Neutrophil (primary cell): ENCODE results near the gene HOXD3.

Source experiments
- H3K27ac ChIP-seq: fragments of 200-600 bp; sonication (generic); 2 replicates; pipeline ENCODE4 v1.5.1; 2016; ENCODE audit warnings: mild to moderate bottlenecking, moderate library complexity
- H3K27me3 ChIP-seq: fragments of 200-600 bp; sonication (generic); 2 replicates; pipeline ENCODE4 v1.6.0; 2016; ENCODE audit warnings: mild to moderate bottlenecking
- H3K36me3 ChIP-seq: fragments of 200-600 bp; sonication (generic); 2 replicates; pipeline ENCODE4 v1.5.1; 2017
- H3K4me1 ChIP-seq, 2 experiments: fragments of 200-600 bp in 1 of 2; sonication (generic) in 1 of 2; 1 replicate in 1 of 2; 2 replicates in 1 of 2; pipeline versions ENCODE4 v1.5.1 to v1.6.1; 2013 to 2016; ENCODE audit warnings: low read depth in 1 of 2, low read length in 1 of 2, mild to moderate bottlenecking in 1 of 2, moderate library complexity in 1 of 2; ENCODE audit not compliant: control insufficient read depth in 1 of 2, insufficient read depth in 1 of 2
- H3K4me3 ChIP-seq, 2 experiments: fragments of 200-600 bp in 1 of 2; sonication (generic) in 1 of 2; 1 replicate in 1 of 2; 2 replicates in 1 of 2; pipeline ENCODE4 v1.5.1; 2013 to 2016; ENCODE audit warnings: low read depth in 1 of 2, low read length in 1 of 2, mild to moderate bottlenecking in 1 of 2, moderate library complexity in 1 of 2
- H3K9me3 ChIP-seq: fragments of 200-600 bp; sonication (generic); 2 replicates; pipeline ENCODE4 v1.5.1; 2016
- TF ChIP-seq, protein P1 (sequence below): fragments of 200-600 bp; sonication (generic); IDR thresholded peaks from 2 replicates; pipeline ENCODE4 v1.5.1; 2016; ENCODE audit warnings: antibody characterized with exemption

Gene HOXD3

DNA sequence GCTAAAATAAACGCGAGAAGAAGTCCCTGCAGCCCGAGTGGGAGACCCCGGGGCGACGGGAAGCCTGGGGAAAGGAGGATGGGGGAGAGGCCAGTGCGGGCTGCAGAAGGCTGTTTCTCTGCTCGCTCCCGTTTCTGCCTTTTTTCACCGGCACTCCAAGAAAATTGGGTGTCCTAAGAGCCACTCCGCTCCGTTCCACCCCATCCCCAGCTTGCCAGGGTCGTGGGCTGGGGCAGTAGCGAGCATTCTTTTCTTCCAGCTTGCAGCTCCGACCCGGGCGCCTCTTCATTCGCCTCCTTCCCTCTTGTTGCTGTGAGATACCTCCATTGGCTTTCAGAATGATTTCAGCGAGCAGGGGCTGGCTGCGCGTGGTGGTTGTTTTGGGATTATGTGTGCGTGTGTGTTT is 1.1 kb downstream of the HOXD3 start:
- Histone ChIP-seq H3K4me1 (no peaks in the 10 kb centered on the region), H3K36me3 (no peaks in the 10 kb centered on the region), H3K9me3 (no peaks in the 10 kb centered on the region), H3K27ac (no peak overlapping the region), H3K27me3 (peaks cover 100% of the 10 kb centered on the region), H3K4me3 (no peak overlapping the region)
- TF ChIP-seq, protein P1, sequence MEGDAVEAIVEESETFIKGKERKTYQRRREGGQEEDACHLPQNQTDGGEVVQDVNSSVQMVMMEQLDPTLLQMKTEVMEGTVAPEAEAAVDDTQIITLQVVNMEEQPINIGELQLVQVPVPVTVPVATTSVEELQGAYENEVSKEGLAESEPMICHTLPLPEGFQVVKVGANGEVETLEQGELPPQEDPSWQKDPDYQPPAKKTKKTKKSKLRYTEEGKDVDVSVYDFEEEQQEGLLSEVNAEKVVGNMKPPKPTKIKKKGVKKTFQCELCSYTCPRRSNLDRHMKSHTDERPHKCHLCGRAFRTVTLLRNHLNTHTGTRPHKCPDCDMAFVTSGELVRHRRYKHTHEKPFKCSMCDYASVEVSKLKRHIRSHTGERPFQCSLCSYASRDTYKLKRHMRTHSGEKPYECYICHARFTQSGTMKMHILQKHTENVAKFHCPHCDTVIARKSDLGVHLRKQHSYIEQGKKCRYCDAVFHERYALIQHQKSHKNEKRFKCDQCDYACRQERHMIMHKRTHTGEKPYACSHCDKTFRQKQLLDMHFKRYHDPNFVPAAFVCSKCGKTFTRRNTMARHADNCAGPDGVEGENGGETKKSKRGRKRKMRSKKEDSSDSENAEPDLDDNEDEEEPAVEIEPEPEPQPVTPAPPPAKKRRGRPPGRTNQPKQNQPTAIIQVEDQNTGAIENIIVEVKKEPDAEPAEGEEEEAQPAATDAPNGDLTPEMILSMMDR, result no peak

DNA sequence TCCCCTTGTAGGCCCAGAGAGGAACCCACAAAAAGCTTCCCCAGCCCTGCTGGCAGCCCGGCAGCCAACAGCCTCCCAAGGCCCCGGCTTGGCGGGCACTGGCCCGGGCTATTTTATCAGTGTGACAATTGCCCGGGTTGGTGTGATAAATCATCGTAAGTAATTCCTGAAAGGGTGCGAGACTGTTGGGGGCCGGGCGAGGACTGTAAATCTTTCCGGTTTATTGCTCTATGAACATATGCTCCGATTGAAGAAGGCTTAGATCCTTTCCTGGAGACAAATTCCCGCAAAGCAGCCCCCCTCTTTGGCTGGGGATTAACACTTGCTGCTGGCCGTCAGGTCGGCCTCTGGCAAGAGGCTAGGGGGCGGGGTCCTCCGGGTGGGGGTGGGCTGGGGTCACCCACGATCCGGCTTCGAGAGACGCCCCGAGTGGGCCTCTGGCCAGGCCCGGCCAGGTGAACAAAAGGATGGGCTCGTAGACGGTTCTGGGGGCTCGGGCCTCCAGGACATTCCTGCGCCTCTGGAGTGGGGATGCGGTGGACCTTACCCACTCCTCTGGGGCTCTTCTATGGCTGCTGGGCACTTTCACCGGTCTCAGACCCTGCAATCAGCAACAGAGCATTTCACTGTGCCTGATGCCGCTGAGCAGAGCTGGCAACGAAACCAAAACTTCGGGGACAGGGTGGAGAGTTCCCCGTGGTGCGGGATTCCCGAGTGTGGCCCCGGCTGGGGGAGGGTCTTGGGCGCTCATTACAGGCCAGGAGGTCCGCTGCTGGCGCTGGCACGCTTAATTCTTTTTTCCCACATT is 2.0 kb downstream of the HOXD3 start:
- no peaks in the 10 kb centered on the region for H3K9me3 ChIP-seq
- no peaks in the 10 kb centered on the region for H3K4me1 ChIP-seq
- H3K36me3 ChIP-seq, result no peaks in the 10 kb centered on the region
- H3K4me3 ChIP-seq, result no peak overlapping the region
- H3K27ac ChIP-seq, result no peak overlapping the region
- H3K27me3 ChIP-seq, result peaks cover 100% of the 10 kb centered on the region
- TF ChIP-seq, protein P1, result no peak

DNA sequence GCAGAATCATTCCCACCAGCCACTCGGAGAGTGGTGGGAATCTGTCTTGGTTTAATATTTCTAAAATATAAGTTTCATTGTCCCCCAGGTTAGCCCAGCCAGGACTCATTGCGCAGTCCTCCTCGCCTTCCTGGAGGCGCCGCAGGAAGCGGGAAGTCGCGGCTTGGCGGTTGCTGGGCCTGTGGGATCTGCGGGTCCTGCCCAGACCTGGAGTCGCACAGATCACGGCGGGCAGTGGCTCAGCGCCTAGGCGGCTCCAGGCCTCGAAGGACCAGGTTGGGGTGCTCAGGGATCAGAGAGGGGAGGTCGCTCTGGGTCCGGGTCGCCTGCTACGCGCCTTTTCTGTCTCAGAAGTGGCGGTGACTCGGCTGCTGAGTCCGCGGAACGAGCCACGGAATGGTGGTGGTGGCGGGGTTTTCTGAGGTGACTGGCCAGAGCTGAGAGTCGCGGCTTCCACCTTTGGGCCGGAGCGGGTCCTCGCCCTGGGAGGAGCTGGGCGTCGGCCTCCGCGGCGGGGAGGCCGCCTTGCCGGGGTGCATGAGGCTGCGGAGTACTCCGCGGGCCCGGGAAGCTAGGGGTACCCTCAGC is 2.6 kb downstream of the HOXD3 start:
- peaks cover 100% of the 10 kb centered on the region for H3K27me3 ChIP-seq
- no peaks in the 10 kb centered on the region for H3K9me3 ChIP-seq
- peaks cover 0 to under 1% of the 10 kb centered on the region in 2 experiments for H3K4me1 ChIP-seq
- H3K36me3 ChIP-seq, result no peaks in the 10 kb centered on the region
- no peak overlapping the region for H3K4me3 ChIP-seq
- no peak overlapping the region for H3K27ac ChIP-seq
- TF ChIP-seq, protein P1, result no peak

DNA sequence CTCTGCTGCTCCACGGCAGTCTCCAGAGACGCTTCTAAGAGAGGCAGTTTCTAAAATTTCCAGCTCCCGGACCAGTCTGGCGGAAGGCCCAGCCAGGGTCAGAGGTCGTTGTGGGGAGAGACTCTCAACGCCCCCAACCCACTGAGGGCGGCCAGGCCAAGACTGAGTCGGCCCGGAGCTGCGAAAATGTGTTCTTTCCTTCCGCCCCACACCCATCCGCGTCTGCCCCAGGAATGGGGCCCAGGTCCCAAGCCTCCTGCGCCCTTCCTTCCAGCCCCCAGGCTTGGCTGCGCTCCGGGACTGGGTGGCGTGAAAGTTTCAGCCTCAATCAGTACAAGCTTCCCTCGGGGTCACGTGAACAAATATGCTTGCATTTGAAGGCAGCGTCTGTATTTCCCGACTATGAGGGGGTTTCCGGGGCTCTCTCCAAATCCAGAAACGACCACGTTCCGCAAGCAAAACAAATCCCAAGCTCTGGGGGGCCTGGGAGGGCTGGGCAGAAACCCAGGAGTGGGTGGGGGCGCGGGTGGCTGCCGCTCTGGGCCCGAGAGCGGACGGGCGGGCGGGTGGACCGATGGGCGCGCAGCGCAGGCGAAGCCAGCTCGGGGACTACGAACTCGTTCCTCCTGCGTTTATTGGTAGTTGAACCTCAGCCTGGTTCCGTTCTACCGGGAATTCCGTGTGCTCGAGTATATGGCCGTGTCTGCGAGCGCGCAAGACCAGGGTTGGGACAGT is 3.3 kb downstream of the HOXD3 start:
- H3K4me1 ChIP-seq, result peaks cover 3 to 7% of the 10 kb centered on the region in 2 experiments

More for the DNA sequence above, 3.3 kb downstream of the HOXD3 start:
- Histone ChIP-seq H3K4me3 (no peak overlapping the region), H3K9me3 (no peaks in the 10 kb centered on the region), H3K27me3 (peaks cover 100% of the 10 kb centered on the region), H3K36me3 (no peaks in the 10 kb centered on the region), H3K27ac (no peak overlapping the region)
- TF ChIP-seq, protein P1, result no peak
